Fibroblast of villous mesenchyme (primary cell): ENCODE data around the gene ITGA5. TPM values are rescaled to one million over a fixed set of nuclear protein-coding genes. Genes with fewer than 3 reads are reported as not detected.

Source experiments
- DNase-seq: peaks from one replicate; pipeline ENCODE4 v3.0.0-alpha.2; 2010; ENCODE audit warnings: low read depth
- H3K4me3 ChIP-seq: 2 replicates; pipeline ENCODE4 v1.5.1; 2011; ENCODE audit warnings: low read depth, mild to moderate bottlenecking, low read length
- total RNA-seq: library from RNA; depleted of rRNA; stranded (reverse); fragments of >200 nt; gene quantifications from 2 replicates; pipeline ENCODE4 v1.2.3, GENCODE V29; 2012
- TF ChIP-seq, protein P1 (sequence below): IDR thresholded peaks from 2 replicates; pipeline ENCODE4 v1.5.1; 2012; ENCODE audit warnings: low read depth, mild to moderate bottlenecking, low read length; ENCODE audit not compliant: insufficient read depth

ITGA5 gene
- total RNA-seq, 1 donor = 431 TPM

DNA sequence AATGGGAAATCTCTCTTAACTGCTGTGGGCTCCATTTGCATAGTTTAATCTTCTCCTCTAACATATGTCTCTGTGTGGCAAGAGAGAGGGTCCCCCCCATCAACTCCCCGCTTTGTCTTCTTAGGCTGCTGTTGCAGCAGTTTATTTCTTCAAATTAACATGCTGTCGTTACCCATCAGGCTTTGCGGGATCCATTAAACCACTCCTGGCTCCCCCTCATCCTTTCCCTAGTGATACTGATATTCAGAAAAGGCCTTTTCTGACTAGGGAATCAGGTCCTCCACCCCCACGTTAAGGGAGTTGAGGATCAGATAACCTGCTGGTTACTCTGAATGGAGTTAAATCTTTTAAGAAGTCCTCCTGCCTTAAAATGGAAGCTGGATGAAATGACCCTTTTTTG lies 70.0 kb downstream of the ITGA5 start:
- TF ChIP-seq, protein P1, sequence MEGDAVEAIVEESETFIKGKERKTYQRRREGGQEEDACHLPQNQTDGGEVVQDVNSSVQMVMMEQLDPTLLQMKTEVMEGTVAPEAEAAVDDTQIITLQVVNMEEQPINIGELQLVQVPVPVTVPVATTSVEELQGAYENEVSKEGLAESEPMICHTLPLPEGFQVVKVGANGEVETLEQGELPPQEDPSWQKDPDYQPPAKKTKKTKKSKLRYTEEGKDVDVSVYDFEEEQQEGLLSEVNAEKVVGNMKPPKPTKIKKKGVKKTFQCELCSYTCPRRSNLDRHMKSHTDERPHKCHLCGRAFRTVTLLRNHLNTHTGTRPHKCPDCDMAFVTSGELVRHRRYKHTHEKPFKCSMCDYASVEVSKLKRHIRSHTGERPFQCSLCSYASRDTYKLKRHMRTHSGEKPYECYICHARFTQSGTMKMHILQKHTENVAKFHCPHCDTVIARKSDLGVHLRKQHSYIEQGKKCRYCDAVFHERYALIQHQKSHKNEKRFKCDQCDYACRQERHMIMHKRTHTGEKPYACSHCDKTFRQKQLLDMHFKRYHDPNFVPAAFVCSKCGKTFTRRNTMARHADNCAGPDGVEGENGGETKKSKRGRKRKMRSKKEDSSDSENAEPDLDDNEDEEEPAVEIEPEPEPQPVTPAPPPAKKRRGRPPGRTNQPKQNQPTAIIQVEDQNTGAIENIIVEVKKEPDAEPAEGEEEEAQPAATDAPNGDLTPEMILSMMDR = no peak
- DNase-seq = no peak
- no peak overlapping the region for H3K4me3 ChIP-seq

Other genes starting within 250 kb of the ITGA5 start
- gene SMUG1, start 230.3 kb downstream of the ITGA5 start, total RNA-seq = 25.4 and 29.4 TPM in 2 replicates
- 50.9 and 68.7 TPM in 2 replicates for gene CBX5, start 139.1 kb downstream of the ITGA5 start, total RNA-seq
- gene HNRNPA1, start 138.5 kb downstream of the ITGA5 start, total RNA-seq = 242 and 251 TPM in 2 replicates
- under 0.01 and 0.43 TPM in 2 replicates for gene NFE2, start 118.3 kb downstream of the ITGA5 start, total RNA-seq
- gene COPZ1, start 94.1 kb downstream of the ITGA5 start, total RNA-seq = 95.0 and 139 TPM in 2 replicates
- gene GPR84, start 54.8 kb downstream of the ITGA5 start, total RNA-seq = not detected in 2 replicates
- gene ZNF385A, start 34.5 kb downstream of the ITGA5 start, total RNA-seq = 1.3 and 2.2 TPM in 2 replicates
- 1.7 and 3.5 TPM in 2 replicates for gene GTSF1, start 54.3 kb upstream of the ITGA5 start, total RNA-seq
- not detected in 2 replicates for gene NCKAP1L, start 78.5 kb upstream of the ITGA5 start, total RNA-seq
- not detected in 2 replicates for gene PDE1B, start 130.3 kb upstream of the ITGA5 start, total RNA-seq
- not detected in 2 replicates for gene PPP1R1A, start 169.4 kb upstream of the ITGA5 start, total RNA-seq
- gene LACRT, start 215.6 kb upstream of the ITGA5 start, total RNA-seq = not detected in 2 replicates
- not detected in 2 replicates for gene DCD, start 229.1 kb upstream of the ITGA5 start, total RNA-seq